SK-N-SH treated with all-trans-retinoic acid at 6 μM for 48 hours (cell line): Measurements from ENCODE around the gene VANGL1.
A peak's percentile ranks its signal among the peaks of the same experiment; 100 is the strongest.

ENCODE experiments used
- ATAC-seq: fragments of 200-7000 bp; cut with Tn5 transposase; 3 replicates; pipeline ENCODE4 v1.9.1; 2020; ENCODE audit warnings: mild to moderate bottlenecking, moderate library complexity
- ARNTL ChIP-seq: fragments of 450-650 bp; formaldehyde crosslinking; IDR thresholded peaks from 2 replicates; pipeline ENCODE4 v1.5.0; 2020; ENCODE audit warnings: low read depth, mild to moderate bottlenecking, moderate library complexity, borderline replicate concordance
- CSDC2 ChIP-seq: fragments of 250-450 bp; sonication (Bioruptor Pico); IDR thresholded peaks from 2 replicates; pipeline ENCODE4 v1.5.0; 2020; ENCODE audit warnings: mild to moderate bottlenecking, moderate library complexity
- CSRNP3 ChIP-seq: fragments of 250-450 bp; sonication (Bioruptor Pico); IDR thresholded peaks from 2 replicates; pipeline ENCODE4 v1.5.1; 2021; ENCODE audit warnings: mild to moderate bottlenecking, moderate library complexity
- ESRRG ChIP-seq: fragments of 250-450 bp; sonication (Bioruptor Pico); IDR thresholded peaks from 2 replicates; pipeline ENCODE4 v1.6.1; 2021; ENCODE audit warnings: mild to moderate bottlenecking
- GLIS3 ChIP-seq: fragments of 250-450 bp; sonication (Bioruptor Pico); IDR thresholded peaks from 2 replicates; pipeline ENCODE4 v1.5.0; 2020; ENCODE audit warnings: mild to moderate bottlenecking, moderate library complexity
- ISL1 ChIP-seq: fragments of 250-450 bp; sonication (Bioruptor Pico); IDR thresholded peaks from 2 replicates; pipeline ENCODE4 v2.1.2; 2022; ENCODE audit warnings: mild to moderate bottlenecking, moderate library complexity
- OSR1 ChIP-seq: fragments of 250-450 bp; sonication (Bioruptor Pico); IDR thresholded peaks from 2 replicates; pipeline ENCODE4 v1.8.0; 2022; ENCODE audit warnings: moderate library complexity, mild to moderate bottlenecking, inconsistent platforms
- PATZ1 ChIP-seq: fragments of 250-450 bp; sonication (Bioruptor Pico); IDR thresholded peaks from 2 replicates; pipeline ENCODE4 v1.8.0; 2020; ENCODE audit warnings: mild to moderate bottlenecking, moderate library complexity, borderline replicate concordance
- POU6F1 ChIP-seq: fragments of 250-450 bp; sonication (Bioruptor Pico); IDR thresholded peaks from 2 replicates; pipeline ENCODE4 v1.8.0; 2021; ENCODE audit warnings: low read depth, mild to moderate bottlenecking, moderate library complexity, borderline replicate concordance
- PPARA ChIP-seq: fragments of 250-450 bp; sonication (Bioruptor Pico); IDR thresholded peaks from 2 replicates; pipeline ENCODE4 v1.5.0; 2020; ENCODE audit warnings: mild to moderate bottlenecking, borderline replicate concordance
- RARB ChIP-seq: fragments of 250-450 bp; sonication (Bioruptor Pico); IDR thresholded peaks from 2 replicates; pipeline ENCODE4 v1.8.0; 2021; ENCODE audit warnings: mild to moderate bottlenecking, moderate library complexity
- SNAI2 ChIP-seq: fragments of 250-450 bp; sonication (Bioruptor Pico); IDR thresholded peaks from 2 replicates; pipeline ENCODE4 v1.5.0; 2020; ENCODE audit warnings: mild to moderate bottlenecking, moderate library complexity
- TCF4 ChIP-seq: fragments of 250-450 bp; sonication (Bioruptor Pico); IDR thresholded peaks from 2 replicates; pipeline ENCODE4 v1.8.0; 2021; ENCODE audit warnings: mild to moderate bottlenecking, moderate library complexity, borderline replicate concordance
- TSHZ2 ChIP-seq: fragments of 250-450 bp; sonication (Bioruptor Pico); IDR thresholded peaks from 2 replicates; pipeline ENCODE4 v1.5.0; 2020; ENCODE audit warnings: mild to moderate bottlenecking, moderate library complexity
- ZFP3 ChIP-seq: fragments of 250-450 bp; sonication (Bioruptor Pico); IDR thresholded peaks from 2 replicates; pipeline ENCODE4 v1.5.0; 2020; ENCODE audit warnings: mild to moderate bottlenecking, moderate library complexity
- ZFP30 ChIP-seq: fragments of 450-650 bp; formaldehyde crosslinking; IDR thresholded peaks from 2 replicates; pipeline ENCODE4 v1.5.0; 2022; ENCODE audit warnings: mild to moderate bottlenecking, moderate library complexity
- ZNF565 ChIP-seq: fragments of 450-650 bp; formaldehyde crosslinking; conservative IDR thresholded peaks from 2 replicates; pipeline ENCODE4 v1.5.0; 2020; ENCODE audit warnings: low read depth, mild to moderate bottlenecking, moderate library complexity
- ZNF70 ChIP-seq: fragments of 450-650 bp; formaldehyde crosslinking; IDR thresholded peaks from 2 replicates; pipeline ENCODE4 v1.5.0; 2020; ENCODE audit warnings: mild to moderate bottlenecking, moderate library complexity
- ZNF8 ChIP-seq: fragments of 450-650 bp; formaldehyde crosslinking; IDR thresholded peaks from 2 replicates; pipeline ENCODE4 v1.5.0; 2020; ENCODE audit warnings: mild to moderate bottlenecking, moderate library complexity

The VANGL1 gene

GRCh38 chr1:115679141-115679611, 37.4 kb downstream of the VANGL1 start:
- TF ChIP-seq ZNF565 (CRISPR knock-in tag) (no peak), CSDC2 (CRISPR knock-in tag) (no peak), ZNF8 (CRISPR knock-in tag) (no peak), ZFP30 (CRISPR knock-in tag) (no peak), ARNTL (CRISPR knock-in tag) (no peak), POU6F1 (CRISPR knock-in tag) (no peak), TCF4 (CRISPR knock-in tag) (no peak), CSRNP3 (CRISPR knock-in tag) (no peak), PPARA (CRISPR knock-in tag) (no peak), GLIS3 (CRISPR knock-in tag) (no peak), ZFP3 (CRISPR knock-in tag) (no peak), OSR1 (CRISPR knock-in tag) (no peak), ZNF70 (CRISPR knock-in tag) (no peak)
- peak; percentile 99 for ATAC-seq

- no peak for ATAC-seq
- TF ChIP-seq ZNF8 (CRISPR knock-in tag): no peak
- no peak for TF ChIP-seq OSR1 (CRISPR knock-in tag)
- TF ChIP-seq ZNF70 (CRISPR knock-in tag): no peak
- no peak for TF ChIP-seq ARNTL (CRISPR knock-in tag)
- no peak for TF ChIP-seq POU6F1 (CRISPR knock-in tag)
- TF ChIP-seq, all 23 proteins: peak for 0
These were observed 39.0 kb downstream of the VANGL1 start for GRCh38 chr1:115680730-115681111.

GRCh38 chr1:115682792-115683191, 41.0 kb downstream of the VANGL1 start:
- TF ChIP-seq TCF4 (CRISPR knock-in tag): no peak
- no peak for TF ChIP-seq RARB
- no peak for ATAC-seq

GRCh38 chr1:115685029-115685705, 43.4 kb downstream of the VANGL1 start:
- TF ChIP-seq OSR1 (CRISPR knock-in tag) (no peak), ZNF565 (CRISPR knock-in tag) (no peak), CSDC2 (CRISPR knock-in tag) (no peak), ZFP30 (CRISPR knock-in tag) (no peak), PPARA (CRISPR knock-in tag) (no peak), ZFP3 (CRISPR knock-in tag) (no peak)
- no peak for ATAC-seq

- no peak for ATAC-seq
- no peak for TF ChIP-seq ZNF8 (CRISPR knock-in tag)
- no peak for TF ChIP-seq PATZ1 (CRISPR knock-in tag)
- no peak for TF ChIP-seq SNAI2 (CRISPR knock-in tag)
- no peak for TF ChIP-seq ZNF565 (CRISPR knock-in tag)
- no peak for TF ChIP-seq CSRNP3 (CRISPR knock-in tag)
- TF ChIP-seq ESRRG: no peak
- TF ChIP-seq ZFP3 (CRISPR knock-in tag): no peak
- TF ChIP-seq TSHZ2: no peak
- no peak for TF ChIP-seq POU6F1 (CRISPR knock-in tag)
- no peak for TF ChIP-seq RARB
- no peak for TF ChIP-seq ISL1 (CRISPR knock-in tag)
These were observed 46.0 kb downstream of the VANGL1 start for GRCh38 chr1:115687744-115688143.
